Thyroid gland (tissue), 4 donors: ENCODE results near the gene PCDHB6.
"Not testable (repeated sequence)": the region's sequence is repeated elsewhere in the genome, so short reads cannot be mapped to it uniquely, and the experiment has no call there.

Experiments
- CTCF ChIP-seq, 6 experiments: fragments of 200-600 bp in 3 of 6; fragments of 450-650 bp in 3 of 6; sonication (generic) in 3 of 6; IDR thresholded peaks; one replicate each; pipeline ENCODE4 v1.5.1; 2016 to 2019; ENCODE audit warnings: antibody characterized with exemption in 6 of 6, mild to moderate bottlenecking in 2 of 6, inconsistent platforms in 1 of 6, moderate library complexity in 1 of 6
- POLR2A ChIP-seq, 2 donors: fragments of 450-650 bp; IDR thresholded peaks; one replicate each; pipeline ENCODE4 v1.6.1; 2017; ENCODE audit warnings: antibody characterized with exemption in 2 of 2, mild to moderate bottlenecking in 2 of 2, moderate library complexity in 1 of 2

GRCh38 chr5:141137346-141137745 is 12.5 kb upstream of the PCDHB6 start:
- TF ChIP-seq POLR2A, CTCF (IDR thresholded peaks at IDR 0.05): not testable (repeated sequence)
